ENCODE measurements around the gene FADS1. TPM values are rescaled to one million over a fixed set of nuclear protein-coding genes. Genes with fewer than 3 reads are reported as not detected.

FADS1 gene
- total and polyA plus RNA-seq, 2 of the 13 experiments (the other 11 are each of a cell fraction or from before 2014, with no cell fraction given), result 91.8 to 108 TPM

DNA sequence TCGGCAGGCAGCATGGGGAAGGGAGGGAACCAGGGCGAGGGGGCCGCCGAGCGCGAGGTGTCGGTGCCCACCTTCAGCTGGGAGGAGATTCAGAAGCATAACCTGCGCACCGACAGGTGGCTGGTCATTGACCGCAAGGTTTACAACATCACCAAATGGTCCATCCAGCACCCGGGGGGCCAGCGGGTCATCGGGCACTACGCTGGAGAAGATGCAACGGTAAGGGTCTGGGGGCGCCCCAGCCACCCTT lies 11.5 kb upstream of the FADS1 start (continued):
- TF ChIP-seq NCOR1 (IDR thresholded peaks at IDR 0.05; ENCODE audit: borderline replicate concordance, low read length) (no peak), ZSCAN25 (CRISPR knock-in tag; IDR thresholded peaks at IDR 0.05) (no peak), TEAD2 (CRISPR knock-in tag; IDR thresholded peaks at IDR 0.05) (no peak), ZNF674 (CRISPR knock-in tag; IDR thresholded peaks at IDR 0.05; ENCODE audit: low read depth) (no peak), MIER2 (CRISPR knock-in tag; IDR thresholded peaks at IDR 0.05) (no peak), ZFP36 (IDR thresholded peaks at IDR 0.05; ENCODE audit: borderline replicate concordance, low read depth, low read length, partially characterized antibody) (no peak), ZNF136 (CRISPR knock-in tag; IDR thresholded peaks at IDR 0.05; ENCODE audit: low read depth) (no peak), ZFP37 (CRISPR knock-in tag; IDR thresholded peaks at IDR 0.05; ENCODE audit: borderline replicate concordance) (no peak), TGIF2 (CRISPR knock-in tag; IDR thresholded peaks at IDR 0.05) (no peak; the same call in 1 of the 2 replicates), LCORL (IDR thresholded peaks at IDR 0.05) (no peak), LCORL (CRISPR knock-in tag; IDR thresholded peaks at IDR 0.05) (no peak), ZFP62 (CRISPR knock-in tag; IDR thresholded peaks at IDR 0.05) (no peak), FLYWCH1 (CRISPR knock-in tag; IDR thresholded peaks at IDR 0.05) (no peak), JUN (CRISPR knock-in tag; IDR thresholded peaks at IDR 0.05) (no peak), U2AF2 (IDR thresholded peaks at IDR 0.05; ENCODE audit: low read depth, low read length) (no peak), ZNF224 (CRISPR knock-in tag; IDR thresholded peaks at IDR 0.05) (0 out of 2 replicates have a peak, but pooled peaks have one; percentile 69)
- TF ChIP-seq, protein P1, sequence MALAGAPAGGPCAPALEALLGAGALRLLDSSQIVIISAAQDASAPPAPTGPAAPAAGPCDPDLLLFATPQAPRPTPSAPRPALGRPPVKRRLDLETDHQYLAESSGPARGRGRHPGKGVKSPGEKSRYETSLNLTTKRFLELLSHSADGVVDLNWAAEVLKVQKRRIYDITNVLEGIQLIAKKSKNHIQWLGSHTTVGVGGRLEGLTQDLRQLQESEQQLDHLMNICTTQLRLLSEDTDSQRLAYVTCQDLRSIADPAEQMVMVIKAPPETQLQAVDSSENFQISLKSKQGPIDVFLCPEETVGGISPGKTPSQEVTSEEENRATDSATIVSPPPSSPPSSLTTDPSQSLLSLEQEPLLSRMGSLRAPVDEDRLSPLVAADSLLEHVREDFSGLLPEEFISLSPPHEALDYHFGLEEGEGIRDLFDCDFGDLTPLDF (CRISPR knock-in tag; IDR thresholded peaks at IDR 0.05), result no peak
- TF ChIP-seq, protein P2, sequence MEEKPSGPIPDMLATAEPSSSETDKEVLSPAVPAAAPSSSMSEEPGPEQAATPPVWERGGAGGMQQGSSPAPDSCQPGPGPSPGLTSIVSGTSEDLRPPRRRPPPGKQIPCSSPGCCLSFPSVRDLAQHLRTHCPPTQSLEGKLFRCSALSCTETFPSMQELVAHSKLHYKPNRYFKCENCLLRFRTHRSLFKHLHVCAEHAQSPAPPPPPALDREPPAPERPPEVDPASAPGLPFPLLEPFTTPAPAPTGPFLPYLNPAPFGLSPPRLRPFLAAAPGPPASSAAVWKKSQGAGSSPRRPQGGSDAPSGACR (CRISPR knock-in tag; IDR thresholded peaks at IDR 0.05), result no peak
- TF ChIP-seq, protein P3, sequence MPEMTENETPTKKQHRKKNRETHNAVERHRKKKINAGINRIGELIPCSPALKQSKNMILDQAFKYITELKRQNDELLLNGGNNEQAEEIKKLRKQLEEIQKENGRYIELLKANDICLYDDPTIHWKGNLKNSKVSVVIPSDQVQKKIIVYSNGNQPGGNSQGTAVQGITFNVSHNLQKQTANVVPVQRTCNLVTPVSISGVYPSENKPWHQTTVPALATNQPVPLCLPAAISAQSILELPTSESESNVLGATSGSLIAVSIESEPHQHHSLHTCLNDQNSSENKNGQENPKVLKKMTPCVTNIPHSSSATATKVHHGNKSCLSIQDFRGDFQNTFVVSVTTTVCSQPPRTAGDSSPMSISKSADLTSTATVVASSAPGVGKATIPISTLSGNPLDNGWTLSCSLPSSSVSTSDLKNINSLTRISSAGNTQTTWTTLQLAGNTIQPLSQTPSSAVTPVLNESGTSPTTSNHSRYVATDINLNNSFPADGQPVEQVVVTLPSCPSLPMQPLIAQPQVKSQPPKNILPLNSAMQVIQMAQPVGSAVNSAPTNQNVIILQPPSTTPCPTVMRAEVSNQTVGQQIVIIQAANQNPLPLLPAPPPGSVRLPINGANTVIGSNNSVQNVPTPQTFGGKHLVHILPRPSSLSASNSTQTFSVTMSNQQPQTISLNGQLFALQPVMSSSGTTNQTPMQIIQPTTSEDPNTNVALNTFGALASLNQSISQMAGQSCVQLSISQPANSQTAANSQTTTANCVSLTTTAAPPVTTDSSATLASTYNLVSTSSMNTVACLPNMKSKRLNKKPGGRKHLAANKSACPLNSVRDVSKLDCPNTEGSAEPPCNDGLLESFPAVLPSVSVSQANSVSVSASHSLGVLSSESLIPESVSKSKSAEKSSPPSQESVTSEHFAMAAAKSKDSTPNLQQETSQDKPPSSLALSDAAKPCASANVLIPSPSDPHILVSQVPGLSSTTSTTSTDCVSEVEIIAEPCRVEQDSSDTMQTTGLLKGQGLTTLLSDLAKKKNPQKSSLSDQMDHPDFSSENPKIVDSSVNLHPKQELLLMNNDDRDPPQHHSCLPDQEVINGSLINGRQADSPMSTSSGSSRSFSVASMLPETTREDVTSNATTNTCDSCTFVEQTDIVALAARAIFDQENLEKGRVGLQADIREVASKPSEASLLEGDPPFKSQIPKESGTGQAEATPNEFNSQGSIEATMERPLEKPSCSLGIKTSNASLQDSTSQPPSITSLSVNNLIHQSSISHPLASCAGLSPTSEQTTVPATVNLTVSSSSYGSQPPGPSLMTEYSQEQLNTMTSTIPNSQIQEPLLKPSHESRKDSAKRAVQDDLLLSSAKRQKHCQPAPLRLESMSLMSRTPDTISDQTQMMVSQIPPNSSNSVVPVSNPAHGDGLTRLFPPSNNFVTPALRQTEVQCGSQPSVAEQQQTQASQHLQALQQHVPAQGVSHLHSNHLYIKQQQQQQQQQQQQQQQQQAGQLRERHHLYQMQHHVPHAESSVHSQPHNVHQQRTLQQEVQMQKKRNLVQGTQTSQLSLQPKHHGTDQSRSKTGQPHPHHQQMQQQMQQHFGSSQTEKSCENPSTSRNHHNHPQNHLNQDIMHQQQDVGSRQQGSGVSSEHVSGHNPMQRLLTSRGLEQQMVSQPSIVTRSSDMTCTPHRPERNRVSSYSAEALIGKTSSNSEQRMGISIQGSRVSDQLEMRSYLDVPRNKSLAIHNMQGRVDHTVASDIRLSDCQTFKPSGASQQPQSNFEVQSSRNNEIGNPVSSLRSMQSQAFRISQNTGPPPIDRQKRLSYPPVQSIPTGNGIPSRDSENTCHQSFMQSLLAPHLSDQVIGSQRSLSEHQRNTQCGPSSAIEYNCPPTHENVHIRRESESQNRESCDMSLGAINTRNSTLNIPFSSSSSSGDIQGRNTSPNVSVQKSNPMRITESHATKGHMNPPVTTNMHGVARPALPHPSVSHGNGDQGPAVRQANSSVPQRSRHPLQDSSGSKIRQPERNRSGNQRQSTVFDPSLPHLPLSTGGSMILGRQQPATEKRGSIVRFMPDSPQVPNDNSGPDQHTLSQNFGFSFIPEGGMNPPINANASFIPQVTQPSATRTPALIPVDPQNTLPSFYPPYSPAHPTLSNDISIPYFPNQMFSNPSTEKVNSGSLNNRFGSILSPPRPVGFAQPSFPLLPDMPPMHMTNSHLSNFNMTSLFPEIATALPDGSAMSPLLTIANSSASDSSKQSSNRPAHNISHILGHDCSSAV (CRISPR knock-in tag; IDR thresholded peaks at IDR 0.05; ENCODE audit: borderline replicate concordance), result 0 out of 2 replicates have a peak, but pooled peaks have one; percentile 53

Data from HepG2 (cell line).